GM23248 (cell line): ENCODE results near the gene NPTN.
"Not testable (repeated sequence)": the region's sequence is repeated elsewhere in the genome, so short reads cannot be mapped to it uniquely, and the experiment has no call there.

Experiments used
- EZH2 ChIP-seq: fragments of 200-600 bp; sonication (generic); IDR thresholded peaks from 2 replicates; pipeline ENCODE4 v1.6.1; 2018; ENCODE audit warnings: antibody characterized with exemption, mild to moderate bottlenecking; ENCODE audit not compliant: insufficient read depth, poor library complexity, severe bottlenecking
- EZH2phosphoT487 ChIP-seq: fragments of 200-600 bp; sonication (generic); IDR thresholded peaks from 2 replicates; pipeline ENCODE4 v1.6.1; 2018; ENCODE audit warnings: antibody characterized with exemption, moderate library complexity, mild to moderate bottlenecking, low read depth; ENCODE audit not compliant: insufficient read depth

- TF ChIP-seq EZH2, EZH2phosphoT487: not testable (repeated sequence)
These were observed 6.3 kb upstream of the NPTN start for GRCh38 chr15:73639464-73639863.
